ENCODE results near the gene LYZL4. TPM values are rescaled to one million over a fixed set of nuclear protein-coding genes. Genes with fewer than 3 reads are reported as not detected.

Gene LYZL4
- total and polyA plus RNA-seq, 2 of the 13 experiments (the other 11 are each of a cell fraction or from before 2014, with no cell fraction given): not detected

- H3K9me3 ChIP-seq (ENCODE audit: low read length): no peaks in the 10 kb centered on the region
- no peak overlapping the region for H2AFZ ChIP-seq (ENCODE audit: low read length)
- FAIRE-seq: no peak
- no peak overlapping the region for H3K4me2 ChIP-seq (ENCODE audit: low read depth, low read length)
- H3K27ac ChIP-seq (ENCODE audit: extremely low read length, insufficient read depth, low read length): no peak overlapping the region
- no peaks in the 10 kb centered on the region for H3K79me2 ChIP-seq (ENCODE audit: insufficient read depth, low read length)
- H3K27me3 ChIP-seq (ENCODE audit: control insufficient read depth in 1 of 2, insufficient read depth in 2 of 2, low read length in 2 of 2): peaks cover 0 to 4% of the 10 kb centered on the region in 2 experiments; a peak in 1 of 5 replicates
- H3K36me3 ChIP-seq (replicated peaks in 1 of 2; ENCODE audit: control insufficient read depth in 1 of 2, insufficient read depth in 2 of 2, low read length in 2 of 2): no peaks in the 10 kb centered on the region
- no peaks in the 10 kb centered on the region for H3K4me1 ChIP-seq (ENCODE audit: insufficient read depth, low read length)
- WGBS (ENCODE audit: low lambda C conversion rate): 43% methylated on average over 6 of the region's 6 CpGs
- in situ Hi-C loops (cut with HindIII; ENCODE audit: extremely low pct_ligation_motif_present, low pct_unique_long_range_greater_than_20kb): no loop called here
- no TSS peak for BruUV-seq (replicated peaks)
- H3K4me3 ChIP-seq (replicated peaks in 1 of 3; ENCODE audit: insufficient read depth in 1 of 3, low read depth in 2 of 3, low read length in 3 of 3): no peak overlapping the region
- no peaks in the 10 kb centered on the region for H4K20me1 ChIP-seq (ENCODE audit: insufficient read depth, low read length)
- ChIA-PET POLR2A (no interaction called here), CTCF (ENCODE audit: low intra/inter-chr PET ratio, low total read pairs) (no interaction called here)
- intact Hi-C loops (cut with micrococcal nuclease; ENCODE audit: unreplicated experiment): no loop called here
- DNase-seq (ENCODE audit: low spot score): no peak
- ATAC-seq: no peak
- no peak overlapping the region for H3K9ac ChIP-seq (ENCODE audit: insufficient read depth, low read depth, low read length)
- no peak for TF ChIP-seq KAT2B (IDR thresholded peaks at IDR 0.05; ENCODE audit: borderline replicate concordance, low read depth, low read length)
- no peak for TF ChIP-seq ZSCAN29 (CRISPR knock-in tag; conservative IDR thresholded peaks at IDR 0.05)
- no peak for TF ChIP-seq ZNF550 (CRISPR knock-in tag; IDR thresholded peaks at IDR 0.05; ENCODE audit: borderline replicate concordance)
- no peak for TF ChIP-seq HMG20B (CRISPR knock-in tag; conservative IDR thresholded peaks at IDR 0.05)
- TF ChIP-seq ZNF318 (CRISPR knock-in tag; IDR thresholded peaks at IDR 0.05): no peak
- TF ChIP-seq ZNF615 (CRISPR knock-in tag; IDR thresholded peaks at IDR 0.05; ENCODE audit: borderline replicate concordance): no peak
- TF ChIP-seq ZBTB8A (CRISPR knock-in tag; IDR thresholded peaks at IDR 0.05; ENCODE audit: borderline replicate concordance, low read depth): no peak
- TF ChIP-seq SMYD3 (CRISPR knock-in tag; IDR thresholded peaks at IDR 0.05): no peak
- no peak for TF ChIP-seq ELF4 (CRISPR knock-in tag; IDR thresholded peaks at IDR 0.05; ENCODE audit: borderline replicate concordance)
- no peak for TF ChIP-seq PBX2 (CRISPR knock-in tag; IDR thresholded peaks at IDR 0.05)
- TF ChIP-seq ZNF296 (CRISPR knock-in tag; conservative IDR thresholded peaks at IDR 0.05): no peak
- TF ChIP-seq ZNF512B (CRISPR knock-in tag; IDR thresholded peaks at IDR 0.05; ENCODE audit: borderline replicate concordance): no peak
Observed at GRCh38 chr3:42381551-42382082, 28.8 kb downstream of the LYZL4 start.

All from HepG2 (cell line).